Measurements from ENCODE around the gene RILPL2.
"Not testable (repeated sequence)": the region's sequence is repeated elsewhere in the genome, so short reads cannot be mapped to it uniquely, and the experiment has no call there.

Gene RILPL2

GRCh38 chr12:123433615-123434014 is 2.9 kb downstream of the RILPL2 start:
- ATAC-seq (no peak), DNase-seq (no peak)
- Mint-ChIP-seq H3K27ac (peak overlapping the region; percentile 57 to 81), H3K27me3 (no peaks in the 10 kb centered on the region), H3K4me3 (peak overlapping the region; percentile 94 to 99), H3K9me3 (no peaks in the 10 kb centered on the region), H3K4me1 (peaks cover 72% of the 10 kb centered on the region)

DNA sequence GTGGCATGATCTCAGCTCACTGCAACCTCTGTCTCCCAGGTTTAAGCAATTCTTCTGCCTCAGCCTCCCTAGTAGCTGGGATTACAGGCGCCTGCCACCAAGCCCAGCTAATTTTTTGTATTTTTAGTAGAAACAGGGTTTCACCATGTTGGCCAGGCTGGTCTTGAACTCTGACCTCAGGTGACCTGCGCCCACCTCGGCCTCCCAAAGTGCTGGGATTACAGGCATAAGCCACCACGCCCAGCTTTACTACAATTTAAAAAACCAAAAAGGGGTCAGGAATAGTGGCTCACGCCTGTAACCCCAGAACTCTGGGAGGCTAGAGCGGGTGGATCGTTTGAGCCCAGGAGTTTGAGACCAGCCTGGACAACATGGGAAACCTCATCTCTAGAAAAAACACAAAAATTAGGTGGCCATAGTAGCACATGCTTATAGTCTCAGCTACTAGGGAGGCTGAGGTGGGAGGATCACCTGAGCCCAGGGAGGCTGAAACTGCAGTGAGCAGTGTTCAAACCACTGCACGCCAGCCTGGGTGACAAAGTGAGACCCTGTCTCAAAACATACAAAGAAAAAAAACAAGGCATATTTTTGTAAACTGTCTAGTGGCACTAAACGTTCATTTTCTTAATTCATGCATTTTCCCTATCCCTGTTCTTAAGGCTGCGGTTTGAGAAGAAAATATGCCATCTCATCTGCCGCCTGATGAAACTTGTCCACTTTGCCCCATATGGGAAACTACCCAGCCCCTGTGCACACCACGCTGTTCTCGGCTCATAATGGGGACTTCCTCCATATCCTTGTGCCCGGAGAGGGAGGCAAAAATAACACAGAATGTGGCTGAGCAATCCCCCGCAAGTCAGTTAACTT is 4.3 kb downstream of the RILPL2 start:
- not testable (repeated sequence) for H3K27me3 Mint-ChIP-seq, H3K9me3 Mint-ChIP-seq
- DNase-seq: peak in 1 of 2 donors; percentile 62
- Mint-ChIP-seq H3K4me3 (peak overlapping the region; percentile 94 to 99), H3K4me1 (peaks cover 78% of the 10 kb centered on the region), H3K27ac (peak overlapping the region; percentile 89 to 91)
- peak; percentile 47 for ATAC-seq

DNA sequence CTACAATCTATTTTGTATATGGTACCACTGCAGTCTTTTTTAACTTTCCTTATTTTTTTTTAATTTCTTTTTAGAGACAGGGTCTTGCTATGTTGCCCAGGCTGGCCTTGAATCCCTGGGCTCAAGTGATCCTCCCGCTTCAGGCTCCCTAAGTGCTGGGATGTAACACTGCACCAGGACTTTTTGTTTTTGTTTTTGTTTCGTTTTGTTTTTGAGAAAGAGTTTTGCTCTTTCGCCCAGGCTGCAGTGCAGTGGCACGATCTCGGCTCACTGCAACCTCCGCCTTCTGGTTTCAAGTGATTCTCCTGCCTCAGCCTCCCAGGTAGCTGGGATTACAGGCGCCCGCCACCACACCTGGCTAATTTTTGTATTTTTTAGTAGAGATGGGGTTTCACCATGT is 7.4 kb downstream of the RILPL2 start:
- peaks cover 60% of the 10 kb centered on the region for H3K4me1 Mint-ChIP-seq
- not testable (repeated sequence) for DNase-seq, H3K27me3 Mint-ChIP-seq, H3K4me3 Mint-ChIP-seq, H3K9me3 Mint-ChIP-seq, ATAC-seq
- peak overlapping the region in 1 of 2 donors; percentile 89 for H3K27ac Mint-ChIP-seq

- DNase-seq (no peak), ATAC-seq (no peak)
- peak overlapping the region; percentile 34 to 89 for H3K27ac Mint-ChIP-seq
- no peak overlapping the region for H3K4me3 Mint-ChIP-seq
- H3K27me3 Mint-ChIP-seq: no peaks in the 10 kb centered on the region
- H3K4me1 Mint-ChIP-seq: peaks cover 55% of the 10 kb centered on the region
- H3K9me3 Mint-ChIP-seq: no peaks in the 10 kb centered on the region
Observed at GRCh38 chr12:123428591-123428990, 7.9 kb downstream of the RILPL2 start.

GRCh38 chr12:123427036-123427769 is 9.3 kb downstream of the RILPL2 start:
- H3K27me3 Mint-ChIP-seq: no peaks in the 10 kb centered on the region
- peaks cover 41% of the 10 kb centered on the region for H3K4me1 Mint-ChIP-seq
- no peaks in the 10 kb centered on the region for H3K9me3 Mint-ChIP-seq
- peak overlapping the region; percentile 88 to 93 for H3K27ac Mint-ChIP-seq
- ATAC-seq (peak; percentile 85), DNase-seq (peak in 1 of 2 donors; percentile 31)
- peak overlapping the region; percentile 53 to 67 for H3K4me3 Mint-ChIP-seq

DNA sequence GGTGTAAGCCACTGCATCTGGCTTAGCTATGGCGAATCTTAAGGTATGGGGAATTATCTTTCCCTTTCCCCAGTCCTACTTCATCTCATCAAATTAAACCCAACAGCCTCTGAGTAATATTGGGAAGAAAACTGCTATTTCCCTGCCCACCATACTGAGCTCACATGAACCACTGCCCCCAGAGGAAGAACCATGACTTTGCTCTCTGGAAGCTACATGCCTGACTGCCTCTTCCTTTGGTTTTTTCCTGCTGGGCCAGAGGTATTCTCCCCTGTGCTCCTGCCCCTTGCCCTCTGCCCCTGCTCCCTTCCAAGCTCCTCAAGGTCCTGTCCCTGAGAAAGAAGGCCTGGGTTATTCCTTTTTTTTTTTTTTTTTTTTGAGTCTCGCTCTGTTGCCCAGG is 15.2 kb downstream of the RILPL2 start:
- no peaks in the 10 kb centered on the region for H3K27me3 Mint-ChIP-seq
- no peak overlapping the region for H3K27ac Mint-ChIP-seq
- DNase-seq: no peak
- no peak for ATAC-seq
- H3K4me3 Mint-ChIP-seq: no peak overlapping the region
- no peaks in the 10 kb centered on the region for H3K4me1 Mint-ChIP-seq
- no peaks in the 10 kb centered on the region for H3K9me3 Mint-ChIP-seq

DNA sequence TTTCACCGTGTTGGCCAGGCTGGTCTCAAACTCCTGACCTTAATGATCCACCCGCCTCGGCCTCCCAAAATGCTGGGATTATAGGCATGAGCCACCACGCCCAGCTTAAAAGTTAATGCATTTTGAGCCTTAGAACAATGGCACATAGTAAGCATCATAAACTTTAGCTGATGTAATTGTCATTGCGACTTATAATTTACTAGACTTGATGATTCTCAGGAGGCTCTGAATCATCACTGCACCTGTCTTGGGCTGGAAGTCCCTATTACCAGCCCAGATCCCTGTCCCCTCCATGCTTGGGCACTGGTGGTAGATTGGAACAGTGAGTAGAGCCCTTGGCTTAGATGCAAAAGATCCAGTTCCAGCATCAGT is 26.5 kb downstream of the RILPL2 start:
- Mint-ChIP-seq H3K4me1 (no peaks in the 10 kb centered on the region), H3K27me3 (no peaks in the 10 kb centered on the region), H3K9me3 (no peaks in the 10 kb centered on the region), H3K4me3 (no peak overlapping the region), H3K27ac (no peak overlapping the region)
- DNase-seq (no peak), ATAC-seq (no peak)

GRCh38 chr12:123409284-123410040 is 27.0 kb downstream of the RILPL2 start:
- H3K4me3 Mint-ChIP-seq, H3K4me1 Mint-ChIP-seq, H3K9me3 Mint-ChIP-seq, H3K27me3 Mint-ChIP-seq, DNase-seq, H3K27ac Mint-ChIP-seq, ATAC-seq: not testable (repeated sequence)

DNA sequence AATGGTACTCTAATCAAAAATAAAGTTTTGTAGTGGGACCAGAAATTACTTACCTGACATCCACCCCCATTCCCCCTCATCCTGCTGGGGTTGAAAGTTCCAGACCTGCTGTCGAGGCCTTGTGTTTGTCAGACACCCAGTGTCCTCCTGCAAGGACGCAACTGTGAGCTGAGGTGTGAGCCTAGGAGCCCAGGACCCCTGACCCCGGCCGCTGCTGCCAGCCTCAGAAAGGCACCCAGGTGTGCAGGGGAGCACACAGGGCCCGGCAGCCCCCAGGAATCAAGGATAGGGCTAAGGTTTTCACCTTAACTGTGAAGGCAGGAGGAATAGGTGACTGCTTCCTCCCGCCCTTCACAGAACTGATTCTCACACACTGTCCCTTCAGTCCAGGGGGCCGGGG is 27.9 kb downstream of the RILPL2 start:
- not testable (repeated sequence) for H3K4me1 Mint-ChIP-seq, H3K27me3 Mint-ChIP-seq, H3K27ac Mint-ChIP-seq, H3K4me3 Mint-ChIP-seq, DNase-seq, ATAC-seq, H3K9me3 Mint-ChIP-seq

DNA sequence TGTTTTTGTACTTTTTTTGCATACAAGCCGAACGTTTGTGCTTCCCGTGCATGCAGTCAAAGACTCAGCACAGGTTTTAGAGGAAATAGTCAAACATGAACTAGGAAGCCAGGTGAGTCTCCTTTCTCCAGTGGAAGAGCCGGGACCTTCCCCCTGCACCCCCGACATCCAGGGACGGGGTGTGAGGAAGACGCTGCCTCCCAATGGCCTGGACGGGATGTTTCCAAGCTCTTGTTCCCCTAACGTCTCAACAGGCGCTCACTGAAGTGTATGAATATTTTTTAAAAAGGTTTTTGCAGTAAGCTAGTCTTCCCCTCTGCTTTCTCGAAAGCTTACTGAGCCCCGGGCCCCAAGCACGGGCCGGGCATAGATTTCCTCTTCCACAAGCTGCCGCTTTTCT is 28.6 kb downstream of the RILPL2 start:
- H3K4me3 Mint-ChIP-seq, H3K4me1 Mint-ChIP-seq, DNase-seq, ATAC-seq, H3K9me3 Mint-ChIP-seq, H3K27ac Mint-ChIP-seq, H3K27me3 Mint-ChIP-seq: not testable (repeated sequence)

DNA sequence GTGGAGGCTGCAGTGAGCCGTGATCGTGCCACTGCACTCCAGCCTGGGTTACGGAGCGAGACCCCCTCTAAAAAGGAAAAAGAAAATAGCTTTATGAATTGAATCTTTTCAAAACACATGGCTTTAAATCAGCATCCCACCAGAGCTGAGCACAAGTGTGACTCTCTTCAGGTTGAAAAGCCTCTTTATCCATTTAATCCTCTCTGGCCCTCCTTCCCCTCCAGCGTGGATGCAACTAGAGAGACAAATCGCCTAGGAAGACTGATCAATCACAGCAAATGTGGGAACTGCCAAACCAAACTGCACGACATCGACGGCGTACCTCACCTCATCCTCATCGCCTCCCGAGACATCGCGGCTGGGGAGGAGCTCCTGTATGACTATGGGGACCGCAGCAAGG is 29.2 kb downstream of the RILPL2 start:
- H3K4me1 Mint-ChIP-seq, H3K27me3 Mint-ChIP-seq, DNase-seq, H3K4me3 Mint-ChIP-seq, H3K9me3 Mint-ChIP-seq, ATAC-seq: not testable (repeated sequence)
- peak overlapping the region in 1 of 2 donors; percentile 54 for H3K27ac Mint-ChIP-seq

- no peaks in the 10 kb centered on the region for H3K27me3 Mint-ChIP-seq
- no peak overlapping the region for H3K4me3 Mint-ChIP-seq
- H3K4me1 Mint-ChIP-seq: no peaks in the 10 kb centered on the region
- H3K27ac Mint-ChIP-seq: peak overlapping the region in 1 of 2 donors; percentile 94
- H3K9me3 Mint-ChIP-seq: no peaks in the 10 kb centered on the region
- no peak for ATAC-seq
- DNase-seq: no peak
Observed at GRCh38 chr12:123404581-123404980, 31.9 kb downstream of the RILPL2 start.

- no peaks in the 10 kb centered on the region for H3K9me3 Mint-ChIP-seq
- no peak overlapping the region for H3K4me3 Mint-ChIP-seq
- peak overlapping the region in 1 of 2 donors; percentile 52 for H3K27ac Mint-ChIP-seq
- no peaks in the 10 kb centered on the region for H3K27me3 Mint-ChIP-seq
- no peak for ATAC-seq
- no peaks in the 10 kb centered on the region for H3K4me1 Mint-ChIP-seq
- no peak for DNase-seq
Observed at GRCh38 chr12:123401753-123402683, 34.5 kb downstream of the RILPL2 start.

GRCh38 chr12:123399255-123399617 is 37.2 kb downstream of the RILPL2 start:
- H3K27ac Mint-ChIP-seq: no peak overlapping the region
- no peaks in the 10 kb centered on the region for H3K9me3 Mint-ChIP-seq
- H3K4me1 Mint-ChIP-seq: peaks cover 13% of the 10 kb centered on the region
- ATAC-seq: no peak
- H3K27me3 Mint-ChIP-seq: no peaks in the 10 kb centered on the region
- H3K4me3 Mint-ChIP-seq: no peak overlapping the region
- DNase-seq: no peak
